H9 (cell line): Measurements from ENCODE around the gene ZNF212. TPM values are rescaled to one million over a fixed set of nuclear protein-coding genes. Genes with fewer than 3 reads are reported as not detected.

Experiments used
- DNase-seq: peaks from one replicate; pipeline ENCODE4 v3.0.0-alpha.2; 2017
- H2AFZ ChIP-seq: one replicate; pipeline ENCODE4 v1.6.1; 2013; ENCODE audit warnings: mild to moderate bottlenecking, low read length, control low read depth, moderate library complexity
- H2AK5ac ChIP-seq: 2 replicates; pipeline ENCODE4 v1.6.1; 2013; ENCODE audit warnings: low read length, control low read depth, mixed read lengths; ENCODE audit not compliant: insufficient read length
- H2BK120ac ChIP-seq: one replicate; pipeline ENCODE4 v1.6.1; 2013; ENCODE audit warnings: low read depth, mild to moderate bottlenecking, low read length, control low read depth, inconsistent platforms; ENCODE audit not compliant: poor library complexity, severe bottlenecking
- H2BK12ac ChIP-seq: 2 replicates; pipeline ENCODE4 v1.6.1; 2013; ENCODE audit warnings: low read length, control low read depth, mixed read lengths, low read depth; ENCODE audit not compliant: insufficient read length
- H2BK15ac ChIP-seq: 2 replicates; pipeline ENCODE4 v1.6.1; 2013; ENCODE audit warnings: low read depth, low read length, control low read depth
- H2BK20ac ChIP-seq: one replicate; pipeline ENCODE4 v1.6.1; 2013; ENCODE audit warnings: low read depth, mild to moderate bottlenecking, low read length, control low read depth, inconsistent platforms; ENCODE audit not compliant: poor library complexity, severe bottlenecking
- H2BK5ac ChIP-seq: 2 replicates; pipeline ENCODE4 v1.6.1; 2013; ENCODE audit warnings: low read length, control low read depth, mixed read lengths; ENCODE audit not compliant: insufficient read length
- H3K14ac ChIP-seq: 2 replicates; pipeline ENCODE4 v1.6.1; 2013; ENCODE audit warnings: low read length, control low read depth; ENCODE audit not compliant: insufficient read depth
- H3K18ac ChIP-seq: 2 replicates; pipeline ENCODE4 v1.6.1; 2013; ENCODE audit warnings: low read depth, mild to moderate bottlenecking, mixed read lengths, low read length, control low read depth; ENCODE audit not compliant: insufficient read length
- H3K23ac ChIP-seq: 2 replicates; pipeline ENCODE4 v1.6.1; 2013; ENCODE audit warnings: low read length, control low read depth, mixed read lengths, low read depth; ENCODE audit not compliant: insufficient read length
- H3K23me2 ChIP-seq: 2 replicates; pipeline ENCODE4 v1.6.1; 2013; ENCODE audit warnings: low read depth, mild to moderate bottlenecking, mixed read lengths, low read length, control low read depth; ENCODE audit not compliant: insufficient read length, poor library complexity, severe bottlenecking
- H3K27ac ChIP-seq: 2 replicates; pipeline ENCODE4 v1.5.1; 2013; ENCODE audit warnings: low read length, control low read depth, mixed read lengths, low read depth; ENCODE audit not compliant: insufficient read length
- H3K27me3 ChIP-seq: 2 replicates; pipeline ENCODE4 v1.6.1; 2013; ENCODE audit warnings: low read length, control low read depth, inconsistent platforms; ENCODE audit not compliant: insufficient read depth
- H3K4ac ChIP-seq: 2 replicates; pipeline ENCODE4 v1.6.1; 2013; ENCODE audit warnings: low read depth, mild to moderate bottlenecking, control low read depth, inconsistent platforms, low read length, moderate library complexity
- H3K4me1 ChIP-seq: 2 replicates; pipeline ENCODE4 v1.6.1; 2013; ENCODE audit warnings: low read length, control low read depth, inconsistent platforms; ENCODE audit not compliant: insufficient read depth
- H3K4me2 ChIP-seq: 2 replicates; pipeline ENCODE4 v1.6.1; 2013; ENCODE audit warnings: low read length, control low read depth, mixed read lengths; ENCODE audit not compliant: insufficient read length, insufficient read depth
- H3K56ac ChIP-seq: 2 replicates; pipeline ENCODE4 v1.6.1; 2013; ENCODE audit warnings: low read depth, mild to moderate bottlenecking, mixed read lengths, low read length, control low read depth; ENCODE audit not compliant: insufficient read length
- H3K79me1 ChIP-seq: 2 replicates; pipeline ENCODE4 v1.6.1; 2013; ENCODE audit warnings: low read depth, mild to moderate bottlenecking, moderate library complexity, low read length, control low read depth, inconsistent platforms; ENCODE audit not compliant: insufficient read depth, poor library complexity, severe bottlenecking
- H3K79me2 ChIP-seq: 2 replicates; pipeline ENCODE4 v1.6.1; 2013; ENCODE audit warnings: low read length, control low read depth, inconsistent platforms; ENCODE audit not compliant: insufficient read depth
- H3K9ac ChIP-seq: 2 replicates; pipeline ENCODE4 v1.6.1; 2013; ENCODE audit warnings: low read length, control low read depth, mixed read lengths; ENCODE audit not compliant: insufficient read length; ENCODE audit errors: extremely low read depth
- H3K9me3 ChIP-seq: one replicate; pipeline ENCODE4 v1.6.1; 2013; ENCODE audit warnings: low read depth, low read length, inconsistent platforms; ENCODE audit not compliant: control insufficient read depth
- H3T11ph ChIP-seq: one replicate; pipeline ENCODE4 v1.6.1; 2013; ENCODE audit warnings: mild to moderate bottlenecking, low read length, control low read depth, inconsistent platforms
- H4K20me1 ChIP-seq: one replicate; pipeline ENCODE4 v1.6.1; 2013; ENCODE audit not compliant: control insufficient read depth, insufficient read length, insufficient read depth
- H4K5ac ChIP-seq: 2 replicates; pipeline ENCODE4 v1.6.1; 2013; ENCODE audit warnings: low read depth, mild to moderate bottlenecking, mixed read lengths, low read length, control low read depth; ENCODE audit not compliant: insufficient read length
- H4K8ac ChIP-seq: replicated peaks from 2 replicates; pipeline ENCODE4 v1.6.1; 2013; ENCODE audit warnings: low read length, control low read depth, mixed read lengths, low read depth; ENCODE audit not compliant: insufficient read length
- H4K91ac ChIP-seq: 2 replicates; pipeline ENCODE4 v1.6.1; 2013; ENCODE audit warnings: low read depth, mild to moderate bottlenecking, moderate library complexity, mixed read lengths, low read length, control low read depth; ENCODE audit not compliant: insufficient read length
- H3K27ac Mint-ChIP-seq, 3 experiments: 2 replicates in 2 of 3; 3 replicates in 1 of 3; pipeline ENCODE4 v1.8.0; 2020 to 2021; ENCODE audit warnings: mixed read lengths in 3 of 3, mild to moderate bottlenecking in 1 of 3, moderate library complexity in 1 of 3
- H3K27me3 Mint-ChIP-seq: 2 replicates; pipeline ENCODE4 v1.8.0; 2021; ENCODE audit warnings: low read depth, mild to moderate bottlenecking, moderate library complexity, mixed read lengths
- H3K36me3 Mint-ChIP-seq, 3 experiments: 2 replicates in 2 of 3; 3 replicates in 1 of 3; pipeline ENCODE4 v1.8.0; 2020 to 2021; ENCODE audit warnings: low read depth in 3 of 3, mixed read lengths in 3 of 3; ENCODE audit not compliant: insufficient read depth in 1 of 3
- H3K4me1 Mint-ChIP-seq, 2 experiments: 2 replicates each; pipeline ENCODE4 v1.8.0; 2020; ENCODE audit warnings: mixed read lengths in 2 of 2
- H3K4me3 Mint-ChIP-seq, 2 experiments: 2 replicates in 1 of 2; 3 replicates in 1 of 2; pipeline ENCODE4 v1.8.0; 2020 to 2021; ENCODE audit warnings: mild to moderate bottlenecking in 2 of 2, mixed read lengths in 2 of 2, moderate library complexity in 1 of 2
- H3K9me3 Mint-ChIP-seq, 2 experiments: 2 replicates in 1 of 2; 3 replicates in 1 of 2; pipeline ENCODE4 v1.8.0; 2020; ENCODE audit warnings: mild to moderate bottlenecking in 2 of 2, mixed read lengths in 2 of 2, moderate library complexity in 1 of 2
- CTCF ChIP-seq: fragments of 200-600 bp; sonication (generic); conservative IDR thresholded peaks from 3 replicates; pipeline ENCODE4 v1.8.0; 2021; ENCODE audit warnings: antibody characterized with exemption, mild to moderate bottlenecking
- WGBS: extraction: QIAGEN DNeasy Blood & Tissue Kit; methylation state at CpG from one replicate; pipeline ENCODE4 v1.1.7; 2013; ENCODE audit warnings: missing lambda C conversion rate, low lambda C conversion rate, mixed read lengths; ENCODE audit not compliant: insufficient read length; ENCODE audit errors: extremely low coverage; 5-methylcytosine and 5-hydroxymethylcytosine counted together
- total RNA-seq: library from RNA; stranded (reverse); gene quantifications from 2 replicates; pipeline ENCODE4 v1.2.1, GENCODE V29; 2021

The ZNF212 gene
- total RNA-seq, 1 experiment from 2014 or later: 21.1 TPM

- Histone ChIP-seq H3K23ac (no peak overlapping the region), H4K91ac (no peak overlapping the region), H3K4me2 (no peak overlapping the region), H2BK15ac (no peak overlapping the region), H2BK5ac (no peak overlapping the region), H3K79me1 (no peaks in the 10 kb centered on the region), H3T11ph (no peak overlapping the region), H2BK12ac (no peak overlapping the region), H3K23me2 (no peaks in the 10 kb centered on the region), H3K9ac (no peak overlapping the region), H3K4me1 (no peaks in the 10 kb centered on the region), H3K9me3 (no peaks in the 10 kb centered on the region), H2AK5ac (no peak overlapping the region), H3K14ac (no peak overlapping the region), H3K27me3 (no peaks in the 10 kb centered on the region), H3K18ac (no peak overlapping the region), H3K27ac (no peak overlapping the region), H4K20me1 (no peaks in the 10 kb centered on the region), H2BK120ac (no peak overlapping the region), H2BK20ac (no peak overlapping the region), H3K79me2 (no peaks in the 10 kb centered on the region), H2AFZ (no peak overlapping the region), H3K56ac (no peak overlapping the region), H4K5ac (no peak overlapping the region), H3K4ac (no peak overlapping the region), H4K8ac (no peak overlapping the region)
- Mint-ChIP-seq H3K9me3 (no peaks in the 10 kb centered on the region), H3K4me3 (no peak overlapping the region), H3K27me3 (peaks cover 18% of the 10 kb centered on the region), H3K36me3 (peaks cover 1 to 14% (median 12%) of the 10 kb centered on the region in 3 experiments; a peak in 4 of 7 replicates), H3K4me1 (no peaks in the 10 kb centered on the region), H3K27ac (0 out of 7 replicates have a peak overlapping the region, but pooled peaks of 1 of the 3 experiments have one; percentile 0)
- WGBS: no CpG with 5 or more reads among the region's 6 CpGs
- DNase-seq: no peak
- TF ChIP-seq CTCF: no peak
These were observed 9.9 kb upstream of the ZNF212 start for GRCh38 chr7:149229526-149229925.
